ENCODE data around the gene ADGRA1. TPM values are rescaled to one million over a fixed set of nuclear protein-coding genes. Genes with fewer than 3 reads are reported as not detected.

The ADGRA1 gene
- total and polyA plus RNA-seq, 2 donors (not counting 1 experiment from before 2014, with no cell fraction given), result not detected

DNA sequence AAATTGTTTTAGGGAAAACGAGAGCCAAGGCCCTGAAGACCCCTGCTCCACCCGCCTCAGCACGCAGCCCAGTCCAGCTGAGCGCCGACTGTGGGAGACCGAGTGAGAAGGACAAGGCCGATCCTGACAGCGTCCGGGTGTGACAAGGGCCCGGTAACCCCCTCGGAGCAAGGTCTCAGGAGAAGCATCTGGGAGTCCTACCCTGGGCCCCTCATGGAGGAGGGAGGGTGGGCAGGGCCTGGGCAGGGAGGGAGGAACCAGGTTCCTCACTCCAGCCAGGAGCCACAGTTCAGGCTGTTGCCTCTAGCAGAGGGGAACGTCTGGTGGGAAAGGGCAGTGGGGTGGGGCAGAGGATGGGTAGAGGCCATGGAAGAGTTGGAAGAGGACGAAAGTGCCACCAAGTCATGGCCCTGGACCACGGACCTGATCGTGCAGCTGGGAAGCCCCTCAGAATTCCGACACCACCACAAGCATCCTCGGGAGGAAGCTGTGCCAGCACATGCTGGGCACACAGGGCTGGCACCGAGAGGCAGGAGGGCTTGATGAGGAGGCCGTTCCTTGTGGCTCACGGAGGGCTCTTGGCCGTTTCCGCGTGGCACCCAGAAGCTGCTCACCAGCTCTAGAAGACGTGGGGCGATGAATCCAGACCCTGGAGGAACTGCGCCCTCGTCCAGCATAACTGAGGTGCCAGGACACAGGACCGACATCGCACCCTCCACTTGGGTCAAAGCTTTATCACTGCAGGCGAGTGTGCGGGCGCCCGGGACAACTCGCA is 70.1 kb downstream of the ADGRA1 start:
- no peak overlapping the region for H3K4me2 ChIP-seq (ENCODE audit: extremely low read depth, insufficient read depth, low read length)
- DNase-seq (ENCODE audit: low read depth in 2 of 2), result no peak
- no peak overlapping the region for H3K4me3 ChIP-seq (replicated peaks in 1 of 4; ENCODE audit: control extremely low read depth in 1 of 4, insufficient read depth in 1 of 4, low read depth in 3 of 4, low read length in 4 of 4)
- no peak overlapping the region for H3K9ac ChIP-seq (ENCODE audit: insufficient read depth, low read length)
- no peak overlapping the region for H3K27ac ChIP-seq (ENCODE audit: insufficient read depth, low read length)
- H3K79me2 ChIP-seq (ENCODE audit: control insufficient read depth, insufficient read depth, low read length), result no peaks in the 10 kb centered on the region
- TF ChIP-seq, protein P1, sequence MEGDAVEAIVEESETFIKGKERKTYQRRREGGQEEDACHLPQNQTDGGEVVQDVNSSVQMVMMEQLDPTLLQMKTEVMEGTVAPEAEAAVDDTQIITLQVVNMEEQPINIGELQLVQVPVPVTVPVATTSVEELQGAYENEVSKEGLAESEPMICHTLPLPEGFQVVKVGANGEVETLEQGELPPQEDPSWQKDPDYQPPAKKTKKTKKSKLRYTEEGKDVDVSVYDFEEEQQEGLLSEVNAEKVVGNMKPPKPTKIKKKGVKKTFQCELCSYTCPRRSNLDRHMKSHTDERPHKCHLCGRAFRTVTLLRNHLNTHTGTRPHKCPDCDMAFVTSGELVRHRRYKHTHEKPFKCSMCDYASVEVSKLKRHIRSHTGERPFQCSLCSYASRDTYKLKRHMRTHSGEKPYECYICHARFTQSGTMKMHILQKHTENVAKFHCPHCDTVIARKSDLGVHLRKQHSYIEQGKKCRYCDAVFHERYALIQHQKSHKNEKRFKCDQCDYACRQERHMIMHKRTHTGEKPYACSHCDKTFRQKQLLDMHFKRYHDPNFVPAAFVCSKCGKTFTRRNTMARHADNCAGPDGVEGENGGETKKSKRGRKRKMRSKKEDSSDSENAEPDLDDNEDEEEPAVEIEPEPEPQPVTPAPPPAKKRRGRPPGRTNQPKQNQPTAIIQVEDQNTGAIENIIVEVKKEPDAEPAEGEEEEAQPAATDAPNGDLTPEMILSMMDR (conservative IDR thresholded peaks at IDR 0.05 in 1 of 2, IDR thresholded peaks at IDR 0.05 in 1 of 2; ENCODE audit: low read depth in 1 of 2, low read length in 2 of 2), result no peak
- no peak for TF ChIP-seq EZH2 (IDR thresholded peaks at IDR 0.05; ENCODE audit: low read length, missing control alignments)
- peaks cover 11% of the 10 kb centered on the region for H3K27me3 ChIP-seq (ENCODE audit: control insufficient read depth, insufficient read depth, low read length)
- H4K20me1 ChIP-seq (ENCODE audit: control insufficient read depth, extremely low read depth, insufficient read depth, low read length), result no peaks in the 10 kb centered on the region
- H3K4me1 ChIP-seq (ENCODE audit: control insufficient read depth, extremely low read depth, insufficient read depth, low read length), result no peaks in the 10 kb centered on the region
- H3K9me3 ChIP-seq (ENCODE audit: control insufficient read depth, insufficient read depth, low read depth, low read length), result no peaks in the 10 kb centered on the region
- no peak overlapping the region for H2AFZ ChIP-seq (ENCODE audit: low read length)
- H3K36me3 ChIP-seq (ENCODE audit: control insufficient read depth, insufficient read depth, low read length), result no peaks in the 10 kb centered on the region

DNA sequence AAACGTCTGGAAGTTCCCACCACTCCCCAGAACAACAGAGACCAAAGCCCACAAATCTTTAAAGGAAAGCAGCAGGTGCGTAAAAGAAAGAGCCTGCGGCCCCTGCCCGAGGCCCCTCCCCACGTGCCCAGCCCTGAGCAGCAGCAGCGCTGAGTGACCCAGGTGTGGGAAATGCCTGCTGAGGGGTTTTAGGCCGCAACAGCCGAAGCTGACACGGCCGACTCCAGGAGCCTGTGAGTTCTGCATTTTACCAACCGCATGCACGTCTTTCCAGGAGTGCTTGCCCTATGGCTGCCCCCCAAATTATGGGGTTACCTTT is 70.7 kb downstream of the ADGRA1 start:
- Histone ChIP-seq H2AFZ (ENCODE audit: low read length) (no peak overlapping the region), H3K4me3 (replicated peaks in 1 of 4; ENCODE audit: control extremely low read depth in 1 of 4, insufficient read depth in 1 of 4, low read depth in 3 of 4, low read length in 4 of 4) (no peak overlapping the region), H4K20me1 (ENCODE audit: control insufficient read depth, extremely low read depth, insufficient read depth, low read length) (no peaks in the 10 kb centered on the region), H3K27me3 (ENCODE audit: control insufficient read depth, insufficient read depth, low read length) (peaks cover 11% of the 10 kb centered on the region), H3K9ac (ENCODE audit: insufficient read depth, low read length) (no peak overlapping the region), H3K36me3 (ENCODE audit: control insufficient read depth, insufficient read depth, low read length) (no peaks in the 10 kb centered on the region), H3K79me2 (ENCODE audit: control insufficient read depth, insufficient read depth, low read length) (no peaks in the 10 kb centered on the region), H3K4me2 (ENCODE audit: extremely low read depth, insufficient read depth, low read length) (no peak overlapping the region), H3K4me1 (ENCODE audit: control insufficient read depth, extremely low read depth, insufficient read depth, low read length) (no peaks in the 10 kb centered on the region), H3K27ac (ENCODE audit: insufficient read depth, low read length) (no peak overlapping the region), H3K9me3 (ENCODE audit: control insufficient read depth, insufficient read depth, low read depth, low read length) (no peaks in the 10 kb centered on the region)
- TF ChIP-seq, protein P1 (conservative IDR thresholded peaks at IDR 0.05 in 1 of 2, IDR thresholded peaks at IDR 0.05 in 1 of 2; ENCODE audit: low read depth in 1 of 2, low read length in 2 of 2), result no peak
- no peak for TF ChIP-seq EZH2 (IDR thresholded peaks at IDR 0.05; ENCODE audit: low read length, missing control alignments)
- DNase-seq (ENCODE audit: low read depth in 2 of 2), result no peak

DNA sequence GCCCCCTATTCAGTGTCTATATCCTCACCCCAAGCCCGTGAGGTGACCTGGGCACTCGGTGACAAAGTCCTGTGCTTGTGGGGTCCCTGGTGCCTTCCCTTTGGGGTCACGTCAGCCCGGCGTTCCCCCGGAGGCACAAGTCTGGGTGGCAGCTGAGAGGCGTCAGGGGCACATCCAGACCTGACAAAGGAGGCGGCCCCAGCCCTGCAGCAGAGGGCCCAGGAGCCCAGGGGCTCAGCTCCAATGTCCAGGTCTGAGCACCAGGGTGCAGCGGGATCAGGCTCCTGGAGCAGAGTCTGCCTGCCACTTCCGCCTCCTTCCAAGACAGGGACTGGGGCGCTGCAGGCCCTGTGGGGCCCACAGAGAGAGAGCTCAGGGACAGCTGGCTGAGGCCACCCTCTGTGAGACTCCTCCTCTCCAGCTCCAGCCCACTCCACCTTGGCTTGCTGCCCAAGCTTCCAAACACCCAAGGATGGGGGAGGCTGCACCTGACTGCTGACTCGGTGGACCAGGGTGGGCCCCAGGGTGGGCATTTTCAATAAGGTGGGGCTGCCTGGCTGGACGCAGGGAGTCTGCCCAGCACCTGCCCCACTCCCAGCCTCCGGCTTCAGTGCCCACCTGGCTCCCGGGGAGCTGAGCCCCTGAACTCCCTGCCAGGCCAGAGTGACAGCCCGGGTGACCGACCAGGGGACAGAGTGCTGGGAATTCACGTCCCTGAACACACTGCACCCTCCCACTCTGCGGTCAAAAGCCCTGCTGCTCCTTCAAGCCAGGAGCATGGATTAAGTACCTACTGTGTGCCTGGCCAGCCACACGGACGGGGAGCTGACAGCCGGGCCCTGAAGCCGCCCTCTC is 71.3 kb downstream of the ADGRA1 start:
- Histone ChIP-seq H3K36me3 (ENCODE audit: control insufficient read depth, insufficient read depth, low read length) (no peaks in the 10 kb centered on the region), H4K20me1 (ENCODE audit: control insufficient read depth, extremely low read depth, insufficient read depth, low read length) (no peaks in the 10 kb centered on the region), H3K79me2 (ENCODE audit: control insufficient read depth, insufficient read depth, low read length) (no peaks in the 10 kb centered on the region), H3K4me1 (ENCODE audit: control insufficient read depth, extremely low read depth, insufficient read depth, low read length) (no peaks in the 10 kb centered on the region), H2AFZ (ENCODE audit: low read length) (no peak overlapping the region), H3K9ac (ENCODE audit: insufficient read depth, low read length) (no peak overlapping the region), H3K4me3 (replicated peaks in 1 of 4; ENCODE audit: control extremely low read depth in 1 of 4, insufficient read depth in 1 of 4, low read depth in 3 of 4, low read length in 4 of 4) (no peak overlapping the region), H3K4me2 (ENCODE audit: extremely low read depth, insufficient read depth, low read length) (no peak overlapping the region), H3K9me3 (ENCODE audit: control insufficient read depth, insufficient read depth, low read depth, low read length) (no peaks in the 10 kb centered on the region), H3K27me3 (ENCODE audit: control insufficient read depth, insufficient read depth, low read length) (peaks cover 11% of the 10 kb centered on the region), H3K27ac (ENCODE audit: insufficient read depth, low read length) (no peak overlapping the region)
- TF ChIP-seq, protein P1 (conservative IDR thresholded peaks at IDR 0.05 in 1 of 2, IDR thresholded peaks at IDR 0.05 in 1 of 2; ENCODE audit: low read depth in 1 of 2, low read length in 2 of 2), result no peak
- TF ChIP-seq EZH2 (IDR thresholded peaks at IDR 0.05; ENCODE audit: low read length, missing control alignments), result no peak
- no peak for DNase-seq (ENCODE audit: low read depth in 2 of 2)
